Keratinocyte (primary cell): ENCODE data around the gene RALGPS2. TPM values are rescaled to one million over a fixed set of nuclear protein-coding genes. Genes with fewer than 3 reads are reported as not detected.

Experiments
- DNase-seq: peaks from one replicate; pipeline ENCODE4 v3.0.0-alpha.2; 2011; ENCODE audit warnings: low read depth, missing footprints, low spot score
- FAIRE-seq: peaks from 2 replicates; lab custom pipeline; 2011; peaks lifted over from hg19 to GRCh38; lab: Jason Lieb, UNC
- H2AFZ ChIP-seq: 2 replicates; pipeline ENCODE4 v1.6.0; 2012; ENCODE audit warnings: low read length, control low read depth, inconsistent platforms; ENCODE audit not compliant: control insufficient read depth
- H3K27ac ChIP-seq: 2 replicates; pipeline ENCODE4 v1.5.1; 2011; ENCODE audit warnings: low read length; ENCODE audit not compliant: control insufficient read depth, insufficient read depth
- H3K27me3 ChIP-seq: 3 replicates; pipeline ENCODE4 v1.6.0; 2011; ENCODE audit warnings: low read length; ENCODE audit not compliant: control insufficient read depth, insufficient read depth; ENCODE audit errors: extremely low read depth
- H3K36me3 ChIP-seq, 2 experiments: 2 replicates in 1 of 2; 3 replicates in 1 of 2; pipeline ENCODE4 v1.5.1; 2011; ENCODE audit warnings: low read length in 2 of 2, mild to moderate bottlenecking in 1 of 2; ENCODE audit not compliant: control insufficient read depth in 2 of 2, insufficient read depth in 2 of 2; ENCODE audit errors: extremely low read depth in 1 of 2
- H3K4me1 ChIP-seq: 3 replicates; pipeline ENCODE4 v1.5.1; 2011; ENCODE audit warnings: low read length; ENCODE audit not compliant: control insufficient read depth, insufficient read depth; ENCODE audit errors: extremely low read depth
- H3K4me2 ChIP-seq: 3 replicates; pipeline ENCODE4 v1.6.0; 2011; ENCODE audit warnings: low read depth, low read length; ENCODE audit not compliant: control insufficient read depth, insufficient read depth; ENCODE audit errors: extremely low read depth
- H3K4me3 ChIP-seq, 3 experiments: fragments of 200-600 bp in 1 of 3; sonication (generic) in 1 of 3; 2 replicates in 2 of 3; 3 replicates in 1 of 3; pipeline ENCODE4 v1.5.1; 2011 to 2016; ENCODE audit warnings: low read length in 3 of 3, mild to moderate bottlenecking in 3 of 3, control low read depth in 2 of 3, inconsistent platforms in 1 of 3, low read depth in 1 of 3, mixed read lengths in 1 of 3, mixed run types in 1 of 3, moderate library complexity in 1 of 3; ENCODE audit not compliant: control insufficient read depth in 2 of 3, insufficient read depth in 2 of 3; ENCODE audit errors: extremely low read depth in 1 of 3
- H3K79me2 ChIP-seq: 2 replicates; pipeline ENCODE4 v1.6.0; 2012; ENCODE audit warnings: low read length; ENCODE audit not compliant: control insufficient read depth, insufficient read depth
- H3K9ac ChIP-seq: 3 replicates; pipeline ENCODE4 v1.6.0; 2011; ENCODE audit warnings: low read length; ENCODE audit not compliant: control insufficient read depth, insufficient read depth; ENCODE audit errors: extremely low read depth
- H3K9me1 ChIP-seq: 3 replicates; pipeline ENCODE4 v1.6.0; 2011; ENCODE audit warnings: low read length; ENCODE audit not compliant: control insufficient read depth, insufficient read depth; ENCODE audit errors: extremely low read depth
- H3K9me3 ChIP-seq: 2 replicates; pipeline ENCODE4 v1.5.1; 2012; ENCODE audit warnings: low read depth, low read length; ENCODE audit not compliant: control insufficient read depth
- H4K20me1 ChIP-seq: 3 replicates; pipeline ENCODE4 v1.6.0; 2011; ENCODE audit warnings: low read length; ENCODE audit not compliant: control insufficient read depth, insufficient read depth; ENCODE audit errors: extremely low read depth
- CTCF ChIP-seq, 3 experiments: IDR thresholded peaks in 1 of 3; conservative IDR thresholded peaks in 1 of 3; optimal IDR thresholded peaks in 1 of 3; 2 replicates in 2 of 3; 3 replicates in 1 of 3; pipeline versions ENCODE3 to v1.5.1; 2011; ENCODE audit warnings: low read length in 3 of 3, mild to moderate bottlenecking in 3 of 3, moderate library complexity in 2 of 3, control low read depth in 1 of 3, inconsistent platforms in 1 of 3; ENCODE audit not compliant: insufficient read depth in 2 of 3; ENCODE audit errors: extremely low read depth in 1 of 3
- EZH2 ChIP-seq: IDR thresholded peaks from one replicate; pipeline ENCODE4 v1.6.1; 2012; ENCODE audit warnings: inconsistent platforms, mild to moderate bottlenecking, low read length, moderate library complexity
- dilution Hi-C: fragments of 300-500 bp; cut with MboI; formaldehyde crosslinking; loops from one replicate; pipeline ENCODE4 v1.7.0; 2020; ENCODE audit warnings: low sequenced_read_pairs; ENCODE audit not compliant: extremely low pct_ligation_motif_present
- polyA plus RNA-seq, 5 experiments: library from polyadenylated mRNA; depleted of rRNA in 3 of 5; stranded (reverse) in 3 of 5; stranded (forward) in 1 of 5; unstranded in 1 of 5; fragments of >200 nt; gene quantifications; 1 replicate in 1 of 5; 2 replicates in 3 of 5; 3 replicates in 1 of 5; pipeline versions ENCODE4 v1.2.1 to v1.2.3, GENCODE V29; 2011 to 2012; ENCODE audit warnings: missing spikeins in 2 of 5, low read depth in 1 of 5, low replicate concordance in 1 of 5

Gene RALGPS2
- polyA plus RNA-seq, 1 donor (not counting 4 experiments of a cell fraction or from before 2014, with no cell fraction given) = 14.8 TPM

DNA sequence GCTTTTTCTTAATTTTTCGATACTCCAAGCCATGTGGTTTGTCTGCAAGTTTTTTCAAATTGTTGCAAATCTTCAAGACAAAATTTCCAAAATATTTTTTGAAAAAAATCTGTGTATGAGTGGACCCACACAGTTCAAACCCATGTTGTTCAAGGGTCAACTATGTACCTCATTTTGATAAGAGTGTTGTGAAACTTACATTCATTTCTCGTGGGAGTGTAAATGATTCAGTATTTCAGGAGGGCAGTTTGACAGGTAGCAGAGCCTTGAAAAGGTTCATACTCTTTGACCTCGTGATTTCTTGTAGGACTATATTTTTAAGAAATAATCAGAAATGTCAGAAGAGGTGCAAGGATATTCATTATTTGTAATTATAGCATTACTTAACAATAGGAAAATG, 77.8 kb downstream of the RALGPS2 start:
- Histone ChIP-seq H3K9me3 (no peaks in the 10 kb centered on the region), H3K9ac (no peak overlapping the region), H3K27me3 (no peaks in the 10 kb centered on the region), H3K27ac (no peak overlapping the region), H3K4me1 (no peaks in the 10 kb centered on the region), H4K20me1 (no peaks in the 10 kb centered on the region), H3K4me3 (no peak overlapping the region), H3K4me2 (no peak overlapping the region), H2AFZ (no peak overlapping the region), H3K36me3 (no peaks in the 10 kb centered on the region), H3K9me1 (no peaks in the 10 kb centered on the region), H3K79me2 (no peaks in the 10 kb centered on the region)
- dilution Hi-C loops = no loop called here
- FAIRE-seq (no peak), DNase-seq (no peak)
- TF ChIP-seq CTCF (optimal IDR thresholded peaks at IDR 0.05 in 1 of 3, IDR thresholded peaks at IDR 0.05 in 1 of 3, conservative IDR thresholded peaks at IDR 0.05 in 1 of 3; ENCODE audit: extremely low read depth in 1 of 3, insufficient read depth in 2 of 3, low read length in 3 of 3) (no peak), EZH2 (no peak)

- no peak overlapping the region for H3K9ac ChIP-seq
- H3K4me3 ChIP-seq = no peak overlapping the region
- H3K4me1 ChIP-seq = no peaks in the 10 kb centered on the region
- H4K20me1 ChIP-seq = no peaks in the 10 kb centered on the region
- no peak for FAIRE-seq
- no peaks in the 10 kb centered on the region for H3K9me3 ChIP-seq
- no peaks in the 10 kb centered on the region for H3K79me2 ChIP-seq
- no peak overlapping the region for H3K4me2 ChIP-seq
- peaks cover 0 to 3% of the 10 kb centered on the region in 2 experiments for H3K36me3 ChIP-seq
- DNase-seq = no peak
- H3K27me3 ChIP-seq = no peaks in the 10 kb centered on the region
- no peaks in the 10 kb centered on the region for H3K9me1 ChIP-seq
- dilution Hi-C loops = no loop called here
- no peak overlapping the region for H2AFZ ChIP-seq
- no peak overlapping the region for H3K27ac ChIP-seq
- TF ChIP-seq CTCF (optimal IDR thresholded peaks at IDR 0.05 in 1 of 3, IDR thresholded peaks at IDR 0.05 in 1 of 3, conservative IDR thresholded peaks at IDR 0.05 in 1 of 3; ENCODE audit: extremely low read depth in 1 of 3, insufficient read depth in 2 of 3, low read length in 3 of 3) (no peak), EZH2 (no peak)
Measured at GRCh38 chr1:178806665-178807300, 81.7 kb downstream of the RALGPS2 start.
